ENCODE data around the gene FBXL16.
A peak's percentile ranks its signal among the peaks of the same experiment; 100 is the strongest.

FBXL16 gene

DNA sequence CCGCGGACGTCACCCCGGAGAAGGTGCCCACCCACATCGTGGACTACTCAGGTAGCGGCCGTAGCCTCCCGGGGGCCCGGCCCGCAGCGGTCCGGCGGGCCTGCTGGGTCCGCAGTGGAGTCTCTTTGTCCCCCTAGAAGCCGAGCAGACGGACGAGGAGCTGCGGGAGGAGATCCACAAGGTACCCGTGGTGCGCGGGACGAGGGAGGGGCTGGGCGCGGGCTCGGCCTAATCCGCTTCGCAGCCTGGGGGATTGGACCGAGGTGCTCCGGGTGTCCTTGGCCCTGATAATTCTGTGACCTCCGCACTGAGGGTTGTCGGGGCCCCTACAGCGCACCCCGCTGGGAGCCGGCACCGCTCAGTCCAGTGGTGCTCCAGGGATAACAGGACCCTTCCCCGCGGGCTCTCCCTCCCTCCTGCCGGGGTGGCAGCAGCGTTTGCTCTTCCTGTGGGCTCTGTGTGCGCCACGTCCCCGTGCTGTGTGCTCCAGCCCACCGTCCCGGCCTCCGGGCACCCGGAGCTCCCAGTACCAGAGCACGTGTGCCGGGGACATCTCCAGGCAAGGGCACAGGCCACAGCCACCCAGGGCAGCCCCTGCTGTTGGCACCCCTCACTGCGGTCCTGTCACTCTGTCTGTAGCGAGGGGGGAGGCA lies 37.0 kb downstream of the FBXL16 start:
- Mint-ChIP-seq H3K27me3 (ENCODE audit: low read depth) (no peaks in the 10 kb centered on the region), H3K9me3 (no peaks in the 10 kb centered on the region), H3K27ac (peak overlapping the region; percentile 57), H3K36me3 (ENCODE audit: low read depth) (no peaks in the 10 kb centered on the region), H3K4me1 (ENCODE audit: low read depth) (peaks cover 6% of the 10 kb centered on the region), H3K4me3 (peak overlapping the region; percentile 80)

DNA sequence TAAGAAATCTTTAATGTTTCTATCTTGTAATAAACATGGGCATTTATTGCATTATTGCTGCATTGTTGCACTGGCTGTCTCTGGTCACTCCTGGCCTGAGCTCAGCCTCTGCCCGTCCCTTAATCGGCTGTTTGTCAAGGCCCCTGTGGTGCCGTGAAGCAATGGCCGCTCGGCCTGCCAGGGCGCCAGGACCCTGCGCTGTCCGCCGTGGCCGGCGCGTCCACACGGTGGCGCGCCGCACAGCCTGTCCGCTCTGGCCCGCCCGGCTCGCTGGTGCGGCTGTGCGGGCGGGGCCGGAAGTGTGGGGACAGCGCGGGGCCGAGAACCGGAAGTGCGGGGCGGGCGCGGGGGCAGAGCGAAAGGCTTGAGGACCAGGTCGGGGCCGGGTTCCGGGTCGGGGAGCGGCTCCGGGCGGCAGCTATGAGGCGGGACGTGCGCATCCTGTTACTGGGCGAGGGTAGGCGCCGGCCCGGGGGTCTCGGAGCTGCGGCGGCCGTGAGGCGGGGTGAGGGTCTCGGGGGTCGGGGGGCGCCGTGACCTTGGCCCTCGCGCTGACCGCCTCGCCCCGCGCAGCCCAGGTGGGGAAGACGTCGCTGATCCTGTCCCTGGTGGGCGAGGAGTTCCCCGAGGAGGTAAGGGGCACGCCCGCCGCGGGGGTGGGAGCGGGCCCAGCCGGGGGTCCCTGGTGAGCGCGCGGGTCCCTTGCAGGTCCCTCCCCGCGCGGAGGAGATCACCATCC lies 37.7 kb downstream of the FBXL16 start, which contains the start of gene RHOT2:
TSS of gene RHOT2 (plus strand) at position 353 of the 739 bp plus-strand sequence. CDS start at position 421, 68 bp downstream.
- Mint-ChIP-seq H3K9me3 (no peaks in the 10 kb centered on the region), H3K4me3 (peak within 1 kb of the TSS; percentile 80), H3K36me3 (ENCODE audit: low read depth) (no peaks in the 10 kb centered on the region), H3K4me1 (ENCODE audit: low read depth) (peaks cover 6% of the 10 kb centered on the region), H3K27me3 (ENCODE audit: low read depth) (no peaks in the 10 kb centered on the region), H3K27ac (peak within 1 kb of the TSS; percentile 82)

DNA sequence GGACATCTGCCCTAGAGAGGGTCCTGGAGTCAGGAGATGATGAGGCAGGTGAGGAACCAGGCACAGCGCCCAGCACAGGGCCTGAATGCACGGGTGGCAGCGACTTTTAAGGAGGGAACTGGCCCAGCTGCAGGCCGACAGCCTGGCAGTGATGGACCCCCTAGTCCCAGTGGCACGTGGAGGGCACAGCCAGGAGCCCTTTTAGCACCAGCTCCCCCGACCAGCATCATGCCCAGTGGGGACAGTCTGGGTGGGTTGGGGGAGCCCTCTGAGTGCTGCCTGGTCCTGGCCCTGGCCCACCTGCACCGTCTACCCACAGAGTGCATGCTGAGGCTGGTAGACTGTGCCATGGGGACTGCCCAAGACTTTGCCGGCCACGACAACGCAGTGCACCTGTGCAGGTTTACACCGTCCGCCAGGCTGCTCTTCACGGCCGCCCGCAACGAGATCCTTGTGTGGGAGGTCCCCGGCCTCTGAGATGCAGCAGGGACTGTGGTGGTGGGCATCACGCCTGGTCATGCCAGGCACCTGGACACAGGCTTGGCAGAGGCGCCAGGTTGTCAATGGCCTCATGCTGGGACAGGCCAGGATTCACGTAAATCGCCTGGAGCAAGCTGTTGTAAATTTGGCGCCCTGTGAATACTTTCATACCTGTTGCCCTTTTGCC lies 38.4 kb downstream of the FBXL16 start:
- H3K36me3 Mint-ChIP-seq (ENCODE audit: low read depth) = no peaks in the 10 kb centered on the region
- H3K4me1 Mint-ChIP-seq (ENCODE audit: low read depth) = peaks cover 6% of the 10 kb centered on the region
- H3K4me3 Mint-ChIP-seq = peak overlapping the region; percentile 77
- H3K27me3 Mint-ChIP-seq (ENCODE audit: low read depth) = no peaks in the 10 kb centered on the region
- peak overlapping the region; percentile 82 for H3K27ac Mint-ChIP-seq
- H3K9me3 Mint-ChIP-seq = no peaks in the 10 kb centered on the region

DNA sequence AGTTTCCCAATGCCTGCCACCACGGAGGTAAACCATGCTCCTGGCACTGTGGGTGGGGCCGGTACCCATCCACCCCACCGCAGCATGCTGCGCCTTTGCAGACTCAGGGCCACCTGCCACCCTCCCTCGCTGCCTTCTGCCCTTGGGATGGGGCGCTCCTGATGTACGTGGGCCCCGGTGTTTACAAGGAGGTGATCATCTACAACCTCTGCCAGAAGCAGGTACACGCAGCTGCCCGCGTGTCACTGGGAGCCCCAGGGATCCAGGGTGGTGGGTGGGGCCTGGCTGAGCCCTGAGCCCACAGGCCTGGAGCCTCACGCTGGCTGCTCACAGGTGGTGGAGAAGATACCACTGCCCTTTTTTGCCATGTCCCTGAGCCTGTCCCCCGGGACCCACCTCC lies 39.0 kb downstream of the FBXL16 start:
- H3K4me3 Mint-ChIP-seq = no peak overlapping the region
- H3K9me3 Mint-ChIP-seq = no peaks in the 10 kb centered on the region
- H3K4me1 Mint-ChIP-seq (ENCODE audit: low read depth) = peaks cover 6% of the 10 kb centered on the region
- no peaks in the 10 kb centered on the region for H3K36me3 Mint-ChIP-seq (ENCODE audit: low read depth)
- H3K27me3 Mint-ChIP-seq (ENCODE audit: low read depth) = no peaks in the 10 kb centered on the region
- no peak overlapping the region for H3K27ac Mint-ChIP-seq

DNA sequence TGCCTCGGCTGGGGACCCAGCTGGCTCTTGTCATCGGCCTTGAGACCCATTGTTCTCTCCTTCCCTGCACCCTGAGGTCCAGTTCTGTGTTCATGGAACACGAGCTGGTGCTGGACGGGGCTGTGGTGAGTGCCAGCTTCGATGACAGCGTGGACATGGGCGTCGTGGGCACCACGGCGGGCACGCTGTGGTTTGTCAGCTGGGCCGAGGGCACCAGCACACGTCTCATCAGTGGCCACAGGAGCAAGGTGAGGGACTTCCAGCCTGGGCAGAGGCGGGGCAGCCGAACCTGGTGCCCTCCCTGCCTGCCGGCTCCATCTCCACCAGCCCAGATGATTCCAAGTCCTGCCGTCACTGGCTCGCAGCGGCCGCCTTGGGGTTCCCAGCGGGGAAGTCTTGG lies 43.0 kb downstream of the FBXL16 start:
- Mint-ChIP-seq H3K27ac (no peak overlapping the region), H3K27me3 (ENCODE audit: low read depth) (no peaks in the 10 kb centered on the region), H3K4me3 (no peak overlapping the region), H3K36me3 (ENCODE audit: low read depth) (no peaks in the 10 kb centered on the region), H3K9me3 (no peaks in the 10 kb centered on the region), H3K4me1 (ENCODE audit: low read depth) (peaks cover 3% of the 10 kb centered on the region)

DNA sequence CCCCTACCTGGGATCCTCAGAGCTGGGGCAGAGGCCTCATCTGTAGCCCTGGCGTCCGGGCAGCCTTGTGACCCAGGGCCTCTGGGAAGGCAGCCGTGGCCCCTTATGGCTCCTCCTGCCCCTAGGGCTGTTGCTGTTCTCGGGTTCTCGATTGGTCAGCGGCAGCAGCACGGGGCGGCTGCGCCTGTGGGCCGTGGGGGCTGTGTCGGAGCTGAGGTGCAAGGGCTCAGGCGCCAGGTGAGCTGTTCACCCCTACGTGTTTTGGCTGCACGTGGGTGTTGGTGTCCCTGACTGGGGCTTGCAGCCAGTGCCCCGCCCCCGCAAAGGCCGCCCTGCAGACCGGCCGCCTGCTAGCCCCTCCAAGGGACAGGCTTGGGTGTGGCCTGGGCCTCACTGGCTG lies 43.5 kb downstream of the FBXL16 start:
- Mint-ChIP-seq H3K36me3 (ENCODE audit: low read depth) (no peaks in the 10 kb centered on the region), H3K27me3 (ENCODE audit: low read depth) (no peaks in the 10 kb centered on the region), H3K9me3 (no peaks in the 10 kb centered on the region), H3K4me3 (no peak overlapping the region), H3K4me1 (ENCODE audit: low read depth) (peaks cover 3% of the 10 kb centered on the region), H3K27ac (no peak overlapping the region)

DNA sequence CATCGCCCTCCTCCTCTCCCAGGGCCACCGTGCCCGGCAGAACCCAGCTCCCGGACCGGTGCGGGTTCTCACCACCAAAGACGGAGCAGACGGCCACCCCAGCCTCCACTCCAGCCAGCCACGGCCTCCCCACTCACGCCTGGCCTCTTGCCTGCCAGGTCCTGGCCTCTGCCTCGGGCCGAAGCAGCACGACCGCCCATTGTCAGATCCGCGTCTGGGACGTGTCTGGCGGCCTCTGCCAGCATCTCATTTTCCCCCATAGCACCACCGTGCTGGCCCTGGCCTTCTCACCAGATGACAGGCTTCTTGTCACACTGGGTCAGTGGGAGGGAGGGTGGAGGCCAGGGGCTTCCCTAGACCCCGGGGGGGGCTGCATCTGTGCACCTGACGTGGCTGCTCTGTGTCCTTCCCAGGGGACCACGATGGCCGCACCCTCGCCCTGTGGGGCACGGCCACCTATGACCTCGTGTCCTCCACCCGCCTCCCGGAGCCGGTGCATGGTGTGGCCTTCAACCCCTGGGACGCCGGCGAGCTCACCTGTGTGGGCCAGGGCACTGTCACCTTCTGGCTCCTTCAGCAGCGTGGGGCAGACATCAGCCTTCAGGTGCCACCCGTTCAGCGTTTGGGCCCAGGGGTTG lies 44.3 kb downstream of the FBXL16 start:
- Mint-ChIP-seq H3K4me3 (no peak overlapping the region), H3K36me3 (ENCODE audit: low read depth) (no peaks in the 10 kb centered on the region), H3K27ac (no peak overlapping the region), H3K9me3 (no peaks in the 10 kb centered on the region), H3K27me3 (ENCODE audit: low read depth) (no peaks in the 10 kb centered on the region), H3K4me1 (ENCODE audit: low read depth) (peaks cover 3% of the 10 kb centered on the region)

DNA sequence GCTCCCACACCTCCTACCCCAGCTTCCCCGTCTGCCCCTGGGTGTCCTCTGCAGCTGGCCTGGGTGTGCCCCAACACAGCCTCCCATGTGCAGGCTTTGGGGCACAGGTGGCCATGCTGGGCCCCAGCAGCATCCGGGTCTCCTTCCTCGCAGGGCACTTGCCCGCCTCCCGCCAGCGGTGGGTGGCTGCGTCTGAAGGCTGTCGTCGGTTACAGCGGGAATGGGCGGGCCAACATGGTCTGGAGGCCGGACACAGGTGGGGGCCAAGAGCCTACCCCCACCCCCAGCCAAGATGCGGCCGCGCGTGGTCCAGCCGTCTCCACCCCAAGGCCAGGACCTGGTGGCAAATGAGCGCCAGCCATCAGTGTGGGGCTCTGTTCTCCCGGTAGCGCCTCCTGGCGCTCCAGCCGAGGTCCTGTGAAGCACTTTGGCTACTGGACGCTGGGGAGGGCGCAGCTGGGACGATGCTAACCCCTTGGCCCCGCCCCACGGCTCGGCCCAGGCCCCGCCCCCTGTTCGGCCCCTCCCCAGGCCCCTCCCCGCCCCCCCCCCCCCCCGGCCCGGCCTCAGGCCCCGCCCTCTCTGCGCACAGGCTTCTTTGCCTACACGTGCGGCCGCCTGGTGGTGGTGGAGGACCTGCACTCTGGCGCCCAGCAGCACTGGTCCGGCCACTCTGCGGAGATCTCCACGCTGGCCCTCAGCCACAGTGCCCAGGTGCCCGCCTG lies 45.0 kb downstream of the FBXL16 start:
- H3K9me3 Mint-ChIP-seq = no peaks in the 10 kb centered on the region
- H3K36me3 Mint-ChIP-seq (ENCODE audit: low read depth) = no peaks in the 10 kb centered on the region
- no peaks in the 10 kb centered on the region for H3K27me3 Mint-ChIP-seq (ENCODE audit: low read depth)
- H3K4me1 Mint-ChIP-seq (ENCODE audit: low read depth) = peaks cover 3% of the 10 kb centered on the region
- H3K27ac Mint-ChIP-seq = no peak overlapping the region
- no peak overlapping the region for H3K4me3 Mint-ChIP-seq

DNA sequence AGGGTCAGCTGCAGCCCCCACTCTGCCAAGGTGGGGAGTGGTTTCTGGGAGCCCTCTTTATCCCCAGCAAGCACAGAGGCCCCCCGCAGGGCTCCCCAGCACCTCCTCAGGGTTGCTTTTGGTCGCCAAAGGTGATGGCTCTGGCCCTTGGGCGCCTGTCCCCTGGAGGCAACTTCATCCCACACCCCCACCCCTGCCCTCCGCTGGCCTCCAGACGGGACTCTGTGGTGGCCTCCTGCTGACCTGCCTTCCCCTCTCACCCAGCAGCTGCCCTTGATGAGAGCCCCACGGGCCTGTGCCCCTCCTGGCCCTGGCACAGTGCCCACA lies 45.5 kb downstream of the FBXL16 start:
- H3K4me3 Mint-ChIP-seq = no peak overlapping the region
- peaks cover 3% of the 10 kb centered on the region for H3K4me1 Mint-ChIP-seq (ENCODE audit: low read depth)
- H3K27ac Mint-ChIP-seq = no peak overlapping the region
- no peaks in the 10 kb centered on the region for H3K9me3 Mint-ChIP-seq
- no peaks in the 10 kb centered on the region for H3K36me3 Mint-ChIP-seq (ENCODE audit: low read depth)
- H3K27me3 Mint-ChIP-seq (ENCODE audit: low read depth) = no peaks in the 10 kb centered on the region

DNA sequence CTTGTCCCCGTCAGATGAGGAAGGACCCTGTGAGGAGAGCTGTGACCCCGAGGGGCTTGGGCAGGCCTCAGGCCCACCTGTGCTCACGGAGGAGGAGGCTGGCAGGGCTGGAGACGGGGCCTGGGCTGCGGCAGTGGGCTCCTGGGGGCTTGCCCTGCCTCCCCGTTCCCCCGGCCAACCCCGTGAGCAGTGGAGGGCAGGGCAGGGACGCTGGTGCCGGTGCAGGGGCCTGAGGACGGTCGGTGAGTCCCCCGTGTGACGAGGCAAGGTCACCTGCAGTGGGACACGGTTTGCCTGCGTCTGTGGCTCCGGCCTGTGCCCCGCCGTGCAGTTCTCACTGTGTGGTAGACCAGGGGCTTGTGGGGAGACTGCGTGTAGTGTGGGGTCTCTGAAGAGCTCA lies 46.0 kb downstream of the FBXL16 start:
- H3K27me3 Mint-ChIP-seq (ENCODE audit: low read depth) = no peaks in the 10 kb centered on the region
- no peak overlapping the region for H3K4me3 Mint-ChIP-seq
- peaks cover 3% of the 10 kb centered on the region for H3K4me1 Mint-ChIP-seq (ENCODE audit: low read depth)
- no peak overlapping the region for H3K27ac Mint-ChIP-seq
- no peaks in the 10 kb centered on the region for H3K9me3 Mint-ChIP-seq
- H3K36me3 Mint-ChIP-seq (ENCODE audit: low read depth) = no peaks in the 10 kb centered on the region

DNA sequence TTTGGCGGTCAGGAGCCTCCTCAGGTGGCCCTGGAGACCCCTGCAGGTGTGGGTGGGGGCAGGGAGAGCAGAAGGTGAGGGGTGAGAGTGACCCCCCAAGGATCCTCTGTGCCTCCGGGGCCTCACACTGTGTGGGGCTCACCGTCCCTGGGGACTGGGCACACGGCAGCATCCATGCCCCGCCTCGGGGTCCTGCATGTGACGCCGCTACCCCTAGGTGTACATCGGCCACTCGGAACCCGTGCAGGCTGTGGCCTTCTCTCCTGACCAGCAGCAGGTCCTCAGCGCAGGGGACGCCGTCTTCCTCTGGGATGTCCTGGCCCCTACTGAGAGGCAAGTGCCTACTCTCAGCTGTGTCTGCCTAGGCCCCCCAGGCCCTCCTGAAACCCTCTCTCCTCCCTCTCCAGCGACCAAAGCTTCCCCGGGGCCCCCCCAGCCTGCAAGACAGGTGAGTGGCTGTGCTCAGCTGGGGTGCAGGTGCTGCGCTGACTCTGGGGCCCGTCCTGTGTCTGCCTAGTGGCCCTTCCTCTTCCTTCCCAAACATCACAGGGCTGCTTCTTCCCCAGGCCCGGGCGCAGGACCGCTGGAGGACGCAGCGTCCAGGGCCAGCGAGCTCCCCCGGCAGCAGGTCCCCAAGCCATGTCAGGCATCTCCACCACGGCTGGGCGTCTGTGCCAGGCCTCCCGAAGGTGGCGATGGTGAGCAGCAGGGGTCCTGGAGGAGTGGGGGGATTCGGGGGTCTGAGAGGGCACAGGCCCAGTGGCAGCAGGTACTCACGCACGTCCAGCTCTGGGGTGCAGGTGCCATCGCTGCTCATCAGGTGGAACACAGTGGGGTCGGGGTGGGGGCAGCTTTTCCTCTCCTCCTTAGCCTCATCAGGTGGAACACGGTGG lies 46.7 kb downstream of the FBXL16 start:
- Mint-ChIP-seq H3K27ac (no peak overlapping the region), H3K36me3 (ENCODE audit: low read depth) (no peaks in the 10 kb centered on the region), H3K4me1 (ENCODE audit: low read depth) (peaks cover 3% of the 10 kb centered on the region), H3K9me3 (no peaks in the 10 kb centered on the region), H3K27me3 (ENCODE audit: low read depth) (no peaks in the 10 kb centered on the region), H3K4me3 (no peak overlapping the region)

DNA sequence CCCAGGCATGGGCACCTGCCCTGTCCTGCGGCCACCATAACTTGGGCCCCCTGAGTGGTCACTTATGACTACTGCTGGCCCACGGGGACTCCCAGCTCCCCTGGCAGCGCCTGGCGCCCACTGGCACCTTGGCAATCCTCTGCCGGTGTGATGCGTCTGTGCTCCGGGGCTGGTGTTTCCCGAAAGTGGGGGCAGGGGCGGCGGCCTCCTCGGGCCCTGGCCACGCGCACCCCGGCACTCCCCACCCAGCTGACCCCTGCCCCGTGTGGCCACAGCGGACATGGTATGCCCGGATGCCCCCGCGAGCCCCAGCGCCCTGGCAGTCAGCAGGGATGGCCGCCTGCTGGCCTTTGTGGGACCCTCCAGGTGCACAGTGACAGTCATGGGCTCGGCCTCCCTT lies 48.1 kb downstream of the FBXL16 start:
- no peaks in the 10 kb centered on the region for H3K27me3 Mint-ChIP-seq (ENCODE audit: low read depth)
- H3K9me3 Mint-ChIP-seq = no peaks in the 10 kb centered on the region
- H3K27ac Mint-ChIP-seq = no peak overlapping the region
- H3K4me3 Mint-ChIP-seq = no peak overlapping the region
- H3K36me3 Mint-ChIP-seq (ENCODE audit: low read depth) = no peaks in the 10 kb centered on the region
- peaks cover 3% of the 10 kb centered on the region for H3K4me1 Mint-ChIP-seq (ENCODE audit: low read depth)

DNA sequence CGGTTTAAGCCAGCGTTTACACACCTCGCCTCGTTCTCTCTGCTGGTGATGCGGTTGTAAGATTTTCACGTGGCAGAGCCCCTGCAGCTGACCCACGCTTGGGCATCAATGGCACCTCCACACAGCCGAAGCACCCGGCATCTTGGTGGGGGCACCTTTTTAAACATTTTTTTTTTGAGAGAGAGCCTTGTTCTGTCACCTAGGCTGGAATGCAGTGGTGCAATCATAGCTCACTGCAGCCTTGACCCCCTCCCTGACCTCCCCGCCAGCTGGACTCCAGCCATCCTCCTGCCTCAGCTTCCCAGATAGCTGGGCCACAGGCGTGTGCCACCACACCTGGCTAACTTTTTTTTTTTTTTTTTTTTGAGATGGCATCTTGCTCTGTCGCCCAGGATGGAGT lies 51.6 kb downstream of the FBXL16 start:
- Mint-ChIP-seq H3K36me3 (ENCODE audit: low read depth) (no peaks in the 10 kb centered on the region), H3K27me3 (ENCODE audit: low read depth) (no peaks in the 10 kb centered on the region), H3K27ac (no peak overlapping the region), H3K4me1 (ENCODE audit: low read depth) (peaks cover 2% of the 10 kb centered on the region), H3K4me3 (no peak overlapping the region), H3K9me3 (no peaks in the 10 kb centered on the region)
